ENCODE results near the gene TMEM170B.

- TF ChIP-seq, protein P1, sequence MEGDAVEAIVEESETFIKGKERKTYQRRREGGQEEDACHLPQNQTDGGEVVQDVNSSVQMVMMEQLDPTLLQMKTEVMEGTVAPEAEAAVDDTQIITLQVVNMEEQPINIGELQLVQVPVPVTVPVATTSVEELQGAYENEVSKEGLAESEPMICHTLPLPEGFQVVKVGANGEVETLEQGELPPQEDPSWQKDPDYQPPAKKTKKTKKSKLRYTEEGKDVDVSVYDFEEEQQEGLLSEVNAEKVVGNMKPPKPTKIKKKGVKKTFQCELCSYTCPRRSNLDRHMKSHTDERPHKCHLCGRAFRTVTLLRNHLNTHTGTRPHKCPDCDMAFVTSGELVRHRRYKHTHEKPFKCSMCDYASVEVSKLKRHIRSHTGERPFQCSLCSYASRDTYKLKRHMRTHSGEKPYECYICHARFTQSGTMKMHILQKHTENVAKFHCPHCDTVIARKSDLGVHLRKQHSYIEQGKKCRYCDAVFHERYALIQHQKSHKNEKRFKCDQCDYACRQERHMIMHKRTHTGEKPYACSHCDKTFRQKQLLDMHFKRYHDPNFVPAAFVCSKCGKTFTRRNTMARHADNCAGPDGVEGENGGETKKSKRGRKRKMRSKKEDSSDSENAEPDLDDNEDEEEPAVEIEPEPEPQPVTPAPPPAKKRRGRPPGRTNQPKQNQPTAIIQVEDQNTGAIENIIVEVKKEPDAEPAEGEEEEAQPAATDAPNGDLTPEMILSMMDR (IDR thresholded peaks at IDR 0.05; ENCODE audit: insufficient read depth, low read length): no peak
- TF ChIP-seq REST (IDR thresholded peaks at IDR 0.05; ENCODE audit: insufficient replicate concordance, low read depth) (no peak), POLR2AphosphoS5 (IDR thresholded peaks at IDR 0.05; ENCODE audit: low read depth) (no peak), GABPA (IDR thresholded peaks at IDR 0.05; ENCODE audit: low read depth) (no peak), SPI1 (IDR thresholded peaks at IDR 0.05; ENCODE audit: borderline replicate concordance, low read depth) (no peak)
These were observed 85.7 kb downstream of the TMEM170B start for GRCh38 chr6:11623272-11623671.
